HL-60 (cell line): ENCODE measurements around the gene TPD52L1.

Experiments used
- DNase-seq, 2 experiments: peaks; one replicate each; pipeline ENCODE4 v3.0.0-alpha.2; 2010 to 2020; ENCODE audit warnings: low read depth in 1 of 2, low spot score in 1 of 2
- H3K27ac ChIP-seq: fragments of 250-450 bp; sonication (Bioruptor Pico); replicated peaks from 2 replicates; pipeline ENCODE4 v1.5.1; 2020; ENCODE audit warnings: mild to moderate bottlenecking, moderate library complexity
- H3K27me3 ChIP-seq: fragments of 250-450 bp; sonication (Bioruptor Pico); 2 replicates; pipeline ENCODE4 v1.5.1; 2021; ENCODE audit warnings: mild to moderate bottlenecking, moderate library complexity; ENCODE audit not compliant: insufficient read depth, poor library complexity, severe bottlenecking
- H3K4me3 ChIP-seq: replicated peaks from 2 replicates; pipeline ENCODE4 v1.5.1; 2011; ENCODE audit warnings: mild to moderate bottlenecking, control low read depth, low read length; ENCODE audit not compliant: insufficient read depth
- CTCF ChIP-seq: IDR thresholded peaks from one replicate; pipeline ENCODE4 v1.5.1; 2011; ENCODE audit warnings: low read length, control low read depth, inconsistent platforms; ENCODE audit not compliant: insufficient read depth
- GABPA ChIP-seq: IDR thresholded peaks from 2 replicates; pipeline ENCODE4 v1.6.1; 2012; ENCODE audit warnings: low read depth
- POLR2AphosphoS5 ChIP-seq: IDR thresholded peaks from 2 replicates; pipeline ENCODE4 v1.6.1; 2012; ENCODE audit warnings: low read depth
- REST ChIP-seq: IDR thresholded peaks from 2 replicates; pipeline ENCODE4 v1.6.1; 2012; ENCODE audit warnings: low read depth; ENCODE audit not compliant: insufficient replicate concordance
- SPI1 ChIP-seq: IDR thresholded peaks from 2 replicates; pipeline ENCODE4 v1.6.1; 2012; ENCODE audit warnings: low read depth, mild to moderate bottlenecking, borderline replicate concordance

TPD52L1 gene

GRCh38 chr6:125224231-125224861 is 70.8 kb downstream of the TPD52L1 start:
- H3K4me3 ChIP-seq: no peak overlapping the region
- no peak for DNase-seq
- TF ChIP-seq SPI1 (no peak), CTCF (no peak), GABPA (no peak), REST (no peak), POLR2AphosphoS5 (no peak)
- H3K27me3 ChIP-seq: no peaks in the 10 kb centered on the region
- no peak overlapping the region for H3K27ac ChIP-seq

GRCh38 chr6:125227244-125227643 is 73.7 kb downstream of the TPD52L1 start:
- Histone ChIP-seq H3K4me3 (no peak overlapping the region), H3K27me3 (no peaks in the 10 kb centered on the region), H3K27ac (no peak overlapping the region)
- TF ChIP-seq SPI1: no peak
- TF ChIP-seq POLR2AphosphoS5: no peak
- no peak for TF ChIP-seq CTCF
- TF ChIP-seq REST: no peak
- no peak for TF ChIP-seq GABPA
- DNase-seq: no peak

GRCh38 chr6:125228981-125229479 is 75.5 kb downstream of the TPD52L1 start:
- Histone ChIP-seq H3K4me3 (no peak overlapping the region), H3K27me3 (no peaks in the 10 kb centered on the region), H3K27ac (no peak overlapping the region)
- TF ChIP-seq CTCF: no peak
- no peak for TF ChIP-seq SPI1
- TF ChIP-seq POLR2AphosphoS5: no peak
- TF ChIP-seq REST: no peak
- TF ChIP-seq GABPA: no peak
- DNase-seq: no peak
